ENCODE results near the gene MYH7.

The MYH7 gene

DNA sequence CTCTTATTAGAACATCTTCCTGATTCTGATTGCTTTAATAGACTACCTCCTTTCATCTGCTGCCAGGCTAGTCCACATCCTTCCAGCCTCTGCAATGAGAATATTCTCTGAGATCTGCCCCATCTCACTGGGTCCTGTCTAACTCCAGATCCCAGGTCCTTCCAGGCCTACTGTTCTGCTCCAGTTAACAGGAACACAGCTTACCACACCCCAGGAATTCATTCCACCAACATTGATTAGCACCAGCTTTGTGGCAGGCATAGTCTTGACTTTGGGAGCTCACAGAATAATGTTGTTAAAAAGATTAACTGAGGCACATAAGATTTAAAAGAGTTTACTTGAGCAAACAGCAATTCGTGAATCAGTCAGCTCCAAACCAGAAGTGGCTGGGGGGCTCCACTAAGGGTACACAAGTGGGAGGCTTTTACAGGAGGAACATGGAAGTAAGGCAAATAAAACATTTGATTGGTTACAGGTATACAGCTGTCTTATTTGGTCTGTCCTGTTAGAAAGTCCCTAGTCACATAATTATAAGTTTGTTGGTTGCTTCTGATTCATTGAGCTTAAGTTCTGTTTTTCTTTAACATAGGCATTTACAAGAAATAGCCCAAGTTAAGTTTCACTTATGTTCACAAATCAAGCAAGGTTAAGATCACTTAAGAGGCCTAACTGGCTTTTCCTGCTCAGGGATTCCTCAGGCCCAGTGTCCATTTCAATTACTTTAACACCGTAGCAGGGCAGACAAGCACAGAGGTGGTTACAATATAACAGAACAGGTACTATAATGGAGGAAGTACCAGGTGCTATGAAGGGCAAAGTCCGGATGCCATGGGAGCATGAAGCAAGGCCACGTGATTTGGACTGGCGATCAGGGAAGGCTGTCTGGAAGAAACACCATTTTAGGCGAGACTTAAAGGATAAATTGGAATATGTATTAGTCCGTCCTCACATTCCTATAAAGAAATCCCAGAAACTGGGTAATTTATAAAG lies 12.2 kb upstream of the MYH7 start:
- Histone ChIP-seq H3K4me1 (ENCODE audit: control insufficient read depth, insufficient read depth, low read length) (peaks cover 7% of the 10 kb centered on the region), H3K4me3 (ENCODE audit: low read depth, low read length) (no peak overlapping the region), H3K9me3 (ENCODE audit: control insufficient read depth, insufficient read depth, low read length) (no peaks in the 10 kb centered on the region), H3K27ac (ENCODE audit: low read depth, low read length) (no peak overlapping the region), H3K9ac (ENCODE audit: low read depth, low read length) (no peak overlapping the region), H3K27me3 (ENCODE audit: control insufficient read depth, insufficient read depth, low read length) (no peaks in the 10 kb centered on the region), H3K36me3 (ENCODE audit: control insufficient read depth, insufficient read depth, low read length) (no peaks in the 10 kb centered on the region)

DNA sequence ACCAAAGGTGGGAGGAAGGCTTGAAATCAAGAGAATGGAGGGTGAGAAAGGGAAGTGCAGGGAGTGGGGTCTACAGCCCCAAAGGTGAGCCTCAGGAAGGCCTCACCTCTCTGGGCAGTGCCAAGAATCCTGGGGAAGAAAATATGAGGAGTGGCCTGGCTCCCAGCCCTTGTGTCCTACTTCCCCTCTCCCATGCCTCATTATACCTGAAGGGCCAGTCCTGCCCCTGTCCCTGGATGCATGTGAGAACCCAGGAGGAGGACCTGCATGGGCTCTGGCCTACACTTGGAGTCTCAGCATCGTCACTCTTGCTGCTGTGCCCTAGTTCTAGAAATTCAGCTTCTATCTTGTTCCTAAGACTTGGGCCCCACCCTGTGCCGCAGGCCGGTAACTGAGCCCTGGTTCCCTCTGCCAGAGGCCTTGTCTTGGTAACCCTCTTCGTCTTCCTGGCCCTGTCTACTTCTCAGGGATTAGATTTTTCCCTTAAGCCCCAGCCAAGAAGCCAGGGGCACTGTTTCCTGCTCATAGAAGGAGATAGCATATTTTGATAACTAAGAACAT lies 10.9 kb upstream of the MYH7 start:
- H3K4me1 ChIP-seq (ENCODE audit: control insufficient read depth, insufficient read depth, low read length) = peaks cover 11% of the 10 kb centered on the region

DNA sequence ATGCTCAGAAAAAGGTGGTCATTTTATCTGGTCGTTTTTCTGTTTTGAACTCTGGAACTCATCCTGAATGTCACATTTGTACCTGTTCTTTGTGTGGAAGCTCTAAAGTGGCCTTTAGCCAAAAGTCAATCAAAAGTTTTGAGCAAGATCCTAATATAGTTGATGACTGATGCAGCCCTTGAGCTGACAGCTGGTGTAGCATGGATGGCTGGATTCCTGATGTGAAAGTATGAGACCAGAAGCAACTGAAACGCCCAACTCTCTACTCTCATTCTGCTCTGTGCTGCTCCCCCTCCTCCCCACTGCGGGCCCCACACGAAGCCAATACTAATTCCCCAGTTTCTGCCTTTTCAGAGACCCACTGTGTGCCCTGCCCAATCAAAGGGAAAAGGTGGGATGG lies 10.3 kb upstream of the MYH7 start:
- Histone ChIP-seq H3K9ac (ENCODE audit: low read depth, low read length) (no peak overlapping the region), H3K27me3 (ENCODE audit: control insufficient read depth, insufficient read depth, low read length) (no peaks in the 10 kb centered on the region), H3K4me1 (ENCODE audit: control insufficient read depth, insufficient read depth, low read length) (peaks cover 11% of the 10 kb centered on the region), H3K27ac (ENCODE audit: low read depth, low read length) (no peak overlapping the region), H3K9me3 (ENCODE audit: control insufficient read depth, insufficient read depth, low read length) (no peaks in the 10 kb centered on the region), H3K4me3 (ENCODE audit: low read depth, low read length) (no peak overlapping the region), H3K36me3 (ENCODE audit: control insufficient read depth, insufficient read depth, low read length) (no peaks in the 10 kb centered on the region)

More for the DNA sequence above, 10.9 kb upstream of the MYH7 start:
- H3K36me3 ChIP-seq (ENCODE audit: control insufficient read depth, insufficient read depth, low read length) = no peaks in the 10 kb centered on the region
- H3K9ac ChIP-seq (ENCODE audit: low read depth, low read length) = no peak overlapping the region
- no peak overlapping the region for H3K27ac ChIP-seq (ENCODE audit: low read depth, low read length)
- no peaks in the 10 kb centered on the region for H3K27me3 ChIP-seq (ENCODE audit: control insufficient read depth, insufficient read depth, low read length)
- H3K9me3 ChIP-seq (ENCODE audit: control insufficient read depth, insufficient read depth, low read length) = no peaks in the 10 kb centered on the region
- H3K4me3 ChIP-seq (ENCODE audit: low read depth, low read length) = no peak overlapping the region

DNA sequence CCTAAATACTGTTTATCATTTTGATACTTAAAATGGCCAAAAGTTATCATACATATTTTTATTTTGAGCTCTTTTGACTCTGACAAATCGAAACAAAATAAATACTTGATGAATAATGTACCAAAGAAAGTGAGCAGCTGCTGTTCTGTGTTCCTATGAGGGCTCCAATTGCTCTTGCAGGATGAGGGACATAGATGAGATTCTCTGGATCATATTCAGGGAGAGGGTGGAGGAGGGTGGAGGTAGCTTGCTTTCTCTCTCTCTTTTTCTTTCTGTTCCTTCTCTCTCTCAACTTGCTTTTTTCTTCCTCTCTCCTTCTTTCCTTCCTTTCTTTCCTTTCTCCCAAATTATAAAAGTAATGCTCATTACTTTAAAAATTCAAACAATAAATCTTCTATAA lies 8.9 kb upstream of the MYH7 start:
- Histone ChIP-seq H3K27ac (ENCODE audit: low read depth, low read length) (no peak overlapping the region), H3K9ac (ENCODE audit: low read depth, low read length) (no peak overlapping the region), H3K9me3 (ENCODE audit: control insufficient read depth, insufficient read depth, low read length) (no peaks in the 10 kb centered on the region), H3K4me3 (ENCODE audit: low read depth, low read length) (no peak overlapping the region), H3K36me3 (ENCODE audit: control insufficient read depth, insufficient read depth, low read length) (no peaks in the 10 kb centered on the region), H3K4me1 (ENCODE audit: control insufficient read depth, insufficient read depth, low read length) (peaks cover 11% of the 10 kb centered on the region), H3K27me3 (ENCODE audit: control insufficient read depth, insufficient read depth, low read length) (no peaks in the 10 kb centered on the region)

DNA sequence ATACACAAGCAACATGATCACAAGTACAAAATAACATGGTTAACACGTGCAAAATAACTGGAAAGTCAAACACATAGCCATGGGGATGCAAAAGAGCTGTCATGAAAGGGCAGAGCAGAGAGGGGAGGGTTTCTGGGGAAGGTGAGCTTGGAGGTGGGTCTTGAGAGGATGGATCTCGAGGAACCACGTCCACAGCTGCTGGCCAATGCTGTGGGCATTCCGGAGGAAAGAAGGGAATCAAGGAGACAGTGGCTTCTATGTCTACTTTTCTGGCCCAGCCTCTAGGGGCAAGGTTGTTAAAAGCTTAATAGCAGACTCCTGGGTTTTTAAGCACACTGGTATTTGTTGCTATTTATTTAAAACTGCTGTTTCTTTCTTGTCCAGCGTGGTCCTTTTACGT lies 8.4 kb upstream of the MYH7 start:
- Histone ChIP-seq H3K27me3 (ENCODE audit: control insufficient read depth, insufficient read depth, low read length) (no peaks in the 10 kb centered on the region), H3K36me3 (ENCODE audit: control insufficient read depth, insufficient read depth, low read length) (no peaks in the 10 kb centered on the region), H3K9me3 (ENCODE audit: control insufficient read depth, insufficient read depth, low read length) (no peaks in the 10 kb centered on the region), H3K27ac (ENCODE audit: low read depth, low read length) (no peak overlapping the region), H3K9ac (ENCODE audit: low read depth, low read length) (no peak overlapping the region), H3K4me1 (ENCODE audit: control insufficient read depth, insufficient read depth, low read length) (peaks cover 11% of the 10 kb centered on the region), H3K4me3 (ENCODE audit: low read depth, low read length) (no peak overlapping the region)

DNA sequence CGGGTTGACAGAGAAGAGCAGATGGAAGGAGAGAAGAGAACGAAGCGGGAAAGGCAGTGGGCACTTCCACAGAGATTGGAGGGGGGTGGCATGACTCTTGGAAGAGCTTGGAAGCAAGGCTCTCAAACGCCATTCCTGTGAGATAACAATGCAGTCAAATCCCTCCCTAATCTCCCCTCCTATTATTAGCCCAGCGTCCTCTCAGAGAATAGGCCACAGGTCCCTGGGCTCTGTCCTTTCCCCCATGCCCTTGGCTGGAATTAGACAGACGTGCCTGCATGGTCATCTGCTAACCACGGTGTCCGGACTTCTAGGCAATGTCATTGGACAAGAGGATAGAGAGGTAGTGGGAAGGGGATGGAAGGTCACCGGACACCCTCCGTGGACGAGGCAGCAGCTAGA lies 8.0 kb upstream of the MYH7 start:
- H3K4me1 ChIP-seq (ENCODE audit: control insufficient read depth, insufficient read depth, low read length) = peaks cover 16% of the 10 kb centered on the region
- no peaks in the 10 kb centered on the region for H3K27me3 ChIP-seq (ENCODE audit: control insufficient read depth, insufficient read depth, low read length)
- no peak overlapping the region for H3K27ac ChIP-seq (ENCODE audit: low read depth, low read length)
- H3K36me3 ChIP-seq (ENCODE audit: control insufficient read depth, insufficient read depth, low read length) = no peaks in the 10 kb centered on the region
- no peaks in the 10 kb centered on the region for H3K9me3 ChIP-seq (ENCODE audit: control insufficient read depth, insufficient read depth, low read length)
- H3K9ac ChIP-seq (ENCODE audit: low read depth, low read length) = no peak overlapping the region
- H3K4me3 ChIP-seq (ENCODE audit: low read depth, low read length) = no peak overlapping the region

DNA sequence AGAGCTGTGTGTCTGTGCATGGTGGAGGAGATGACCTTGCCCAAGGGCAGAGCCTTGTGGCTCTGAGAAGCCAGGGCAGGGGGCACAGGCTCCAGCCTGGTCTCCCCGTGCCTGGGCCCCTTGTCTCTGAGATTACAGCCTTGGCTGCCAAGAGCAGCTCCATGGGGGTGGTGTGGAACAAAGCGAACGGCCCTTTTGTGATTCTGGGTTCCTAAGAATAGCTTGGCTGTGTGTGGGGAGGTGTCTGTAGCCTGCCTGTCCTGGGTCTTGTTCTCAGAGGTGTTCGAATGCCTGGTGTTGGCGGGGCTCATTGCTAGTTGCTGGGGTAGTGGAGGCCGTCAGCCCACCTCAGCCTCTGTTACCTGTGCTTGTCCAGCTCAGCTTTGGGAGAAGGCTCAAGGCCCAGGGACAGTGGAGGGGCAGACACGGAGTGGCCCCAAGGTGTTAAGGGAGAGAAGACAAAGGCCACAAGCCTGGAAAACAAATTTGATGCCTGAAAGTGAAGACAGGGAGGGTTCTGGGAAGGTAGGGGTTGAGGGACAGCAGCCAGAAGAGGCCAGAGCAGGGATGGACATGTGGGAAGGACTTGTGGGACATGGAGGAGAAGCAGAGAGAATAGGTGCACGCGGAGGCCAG lies 7.4 kb upstream of the MYH7 start:
- no peaks in the 10 kb centered on the region for H3K9me3 ChIP-seq (ENCODE audit: control insufficient read depth, insufficient read depth, low read length)
- no peak overlapping the region for H3K9ac ChIP-seq (ENCODE audit: low read depth, low read length)
- H3K4me1 ChIP-seq (ENCODE audit: control insufficient read depth, insufficient read depth, low read length) = peaks cover 20% of the 10 kb centered on the region
- no peak overlapping the region for H3K4me3 ChIP-seq (ENCODE audit: low read depth, low read length)
- no peak overlapping the region for H3K27ac ChIP-seq (ENCODE audit: low read depth, low read length)
- no peaks in the 10 kb centered on the region for H3K27me3 ChIP-seq (ENCODE audit: control insufficient read depth, insufficient read depth, low read length)
- H3K36me3 ChIP-seq (ENCODE audit: control insufficient read depth, insufficient read depth, low read length) = no peaks in the 10 kb centered on the region

DNA sequence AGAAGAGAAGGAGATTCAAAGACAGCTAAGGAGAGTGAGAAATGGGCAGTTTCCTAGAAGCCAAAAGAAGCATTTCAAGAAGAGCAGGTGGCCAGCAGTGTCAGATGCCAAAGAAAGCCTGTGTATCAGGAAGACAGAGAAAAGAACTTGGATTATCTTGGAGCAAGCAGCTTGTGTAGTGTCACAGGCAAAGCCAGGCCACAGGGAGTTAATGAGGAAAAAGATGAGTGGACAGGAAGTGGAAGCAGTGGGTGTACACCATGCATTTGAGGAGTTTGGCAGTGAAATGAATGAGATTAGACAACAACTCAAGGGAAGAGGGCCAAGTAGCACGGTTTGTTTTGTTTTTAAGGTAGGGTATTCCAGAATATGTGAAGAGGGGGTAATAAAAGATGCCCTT lies 5.6 kb upstream of the MYH7 start:
- Histone ChIP-seq H3K27me3 (ENCODE audit: control insufficient read depth, insufficient read depth, low read length) (no peaks in the 10 kb centered on the region), H3K9ac (ENCODE audit: low read depth, low read length) (no peak overlapping the region), H3K27ac (ENCODE audit: low read depth, low read length) (no peak overlapping the region), H3K36me3 (ENCODE audit: control insufficient read depth, insufficient read depth, low read length) (no peaks in the 10 kb centered on the region), H3K4me3 (ENCODE audit: low read depth, low read length) (no peak overlapping the region), H3K4me1 (ENCODE audit: control insufficient read depth, insufficient read depth, low read length) (peaks cover 20% of the 10 kb centered on the region), H3K9me3 (ENCODE audit: control insufficient read depth, insufficient read depth, low read length) (no peaks in the 10 kb centered on the region)

DNA sequence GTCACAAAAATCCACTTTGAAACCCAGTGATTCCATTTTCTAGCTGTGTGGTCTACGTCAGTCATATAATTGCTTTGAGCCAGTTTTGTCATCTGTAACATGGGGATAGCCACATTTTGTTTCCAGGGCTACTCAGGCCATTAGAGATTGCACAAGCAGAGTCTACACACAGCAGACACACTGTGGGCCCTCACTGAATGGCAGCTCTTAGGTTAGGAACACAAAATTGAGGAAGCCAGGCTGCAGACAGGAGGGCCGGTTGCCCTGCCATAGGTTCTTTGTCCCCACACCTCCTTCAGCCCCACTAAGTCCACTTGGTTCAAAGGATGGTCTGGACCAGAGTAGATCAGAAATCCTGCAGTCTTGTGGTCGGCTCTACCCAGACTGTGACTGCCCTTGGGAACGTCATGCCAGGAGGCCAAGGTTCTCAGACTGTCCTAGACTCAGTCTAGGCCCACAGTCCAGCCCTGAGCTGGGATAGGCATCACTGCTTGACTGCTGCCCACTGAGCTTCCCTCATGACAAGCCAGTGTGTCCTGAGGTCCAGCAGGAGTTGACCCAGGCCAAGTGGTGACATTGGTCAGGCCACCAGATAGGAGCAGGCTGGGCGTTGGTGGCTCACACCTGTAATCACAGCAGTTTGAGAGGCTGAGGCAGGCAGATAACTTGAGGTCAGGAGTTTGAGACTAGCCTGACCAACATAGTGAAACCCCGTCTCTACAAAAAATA lies 3.8 kb upstream of the MYH7 start:
- peaks cover 20% of the 10 kb centered on the region for H3K4me1 ChIP-seq (ENCODE audit: control insufficient read depth, insufficient read depth, low read length)
- no peak overlapping the region for H3K9ac ChIP-seq (ENCODE audit: low read depth, low read length)
- no peak overlapping the region for H3K27ac ChIP-seq (ENCODE audit: low read depth, low read length)
- no peaks in the 10 kb centered on the region for H3K9me3 ChIP-seq (ENCODE audit: control insufficient read depth, insufficient read depth, low read length)
- H3K4me3 ChIP-seq (ENCODE audit: low read depth, low read length) = no peak overlapping the region
- H3K36me3 ChIP-seq (ENCODE audit: control insufficient read depth, insufficient read depth, low read length) = no peaks in the 10 kb centered on the region
- no peaks in the 10 kb centered on the region for H3K27me3 ChIP-seq (ENCODE audit: control insufficient read depth, insufficient read depth, low read length)

DNA sequence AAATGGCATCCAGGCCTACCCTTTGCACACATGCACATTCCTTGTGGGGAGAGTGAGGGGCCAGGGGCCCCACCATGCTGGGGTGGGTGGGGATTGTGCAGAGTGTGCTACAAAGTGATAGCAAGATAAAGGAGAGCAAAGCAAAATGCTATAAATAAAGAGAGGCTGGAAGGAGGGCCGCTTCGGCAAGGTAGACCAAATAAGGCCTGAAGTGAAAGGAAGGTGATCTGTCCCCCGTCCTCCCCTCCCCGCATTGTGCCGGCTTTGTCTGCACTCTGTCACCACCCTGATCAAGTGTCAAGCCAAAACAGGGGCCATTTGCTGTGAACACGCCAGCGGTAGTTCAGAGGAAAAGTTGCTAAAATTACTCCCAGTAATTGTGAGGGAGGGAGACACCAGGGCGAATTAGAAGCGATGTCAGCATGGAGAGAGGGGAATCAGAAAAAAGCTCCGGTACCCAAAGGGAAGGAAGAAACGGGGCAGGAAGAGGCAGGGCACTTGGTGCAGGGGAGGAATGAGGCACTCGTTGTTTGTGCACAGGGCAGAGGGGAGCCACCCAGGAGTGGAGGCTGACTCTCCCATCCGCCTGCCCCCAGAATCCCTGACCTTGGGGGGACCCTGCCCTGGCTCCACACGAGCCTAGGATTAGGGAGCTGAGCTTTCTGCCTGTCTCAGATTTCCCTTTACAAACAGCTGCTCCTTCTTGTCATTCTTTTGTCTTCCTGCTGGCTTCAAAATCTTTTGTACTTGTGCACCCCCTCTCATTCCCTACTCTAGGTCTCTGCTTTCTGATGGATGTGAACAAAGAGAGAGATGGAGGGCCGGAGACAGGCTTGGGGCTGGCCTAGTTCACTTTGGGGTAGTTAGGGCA lies 2.9 kb upstream of the MYH7 start:
- Histone ChIP-seq H3K4me1 (ENCODE audit: control insufficient read depth, insufficient read depth, low read length) (peaks cover 20% of the 10 kb centered on the region), H3K9ac (ENCODE audit: low read depth, low read length) (no peak overlapping the region), H3K27ac (ENCODE audit: low read depth, low read length) (no peak overlapping the region), H3K4me3 (ENCODE audit: low read depth, low read length) (no peak overlapping the region), H3K27me3 (ENCODE audit: control insufficient read depth, insufficient read depth, low read length) (no peaks in the 10 kb centered on the region), H3K9me3 (ENCODE audit: control insufficient read depth, insufficient read depth, low read length) (no peaks in the 10 kb centered on the region), H3K36me3 (ENCODE audit: control insufficient read depth, insufficient read depth, low read length) (no peaks in the 10 kb centered on the region)
